Body of pancreas (tissue), 2 donors: ENCODE results near the gene RNU2-63P. TPM values are rescaled to one million over a fixed set of nuclear protein-coding genes. Genes with fewer than 3 reads are reported as not detected.

Experiments used
- small RNA-seq: library from RNA; depleted of rRNA; stranded (forward); fragments of <200 nt; gene quantifications from one replicate; pipeline ENCODE3, GENCODE V24; 2016
- total RNA-seq, 2 donors: library from RNA; depleted of rRNA; stranded (reverse); fragments of >200 nt; gene quantifications; one replicate each; pipeline ENCODE4 v1.1.0, GENCODE V29; 2016

The RNU2-63P gene
- total RNA-seq, 2 donors from 2014 or later, result not detected

Small RNA genes lying within 50 kb of the gene (small RNA-seq; reads per million reads assigned to genes)
- 0.80 reads per million, percentile 23 among the genes with 10 or more reads in this experiment for gene RNU2-63P

Other genes starting within 250 kb of the RNU2-63P start
- gene RGPD2, start 190.8 kb downstream of the RNU2-63P start, total RNA-seq, result 10 to 100 TPM in 1 of 2 donors, 1 to 10 TPM in 1; 6.3 to 13.2 TPM
- 10 to 100 TPM in 1 of 2 donors, 1 to 10 TPM in 1; 9.2 to 14.8 TPM for gene KRCC1, start 39.2 kb upstream of the RNU2-63P start, total RNA-seq
- not detected for gene SMYD1, start 51.3 kb upstream of the RNU2-63P start, total RNA-seq
- gene FABP1, start 111.5 kb upstream of the RNU2-63P start, total RNA-seq, result not detected
- gene THNSL2, start 153.8 kb upstream of the RNU2-63P start, total RNA-seq, result 10 to 100 TPM; 16.3 to 24.4 TPM